Measurements from ENCODE around the gene MARVELD3.

DNA sequence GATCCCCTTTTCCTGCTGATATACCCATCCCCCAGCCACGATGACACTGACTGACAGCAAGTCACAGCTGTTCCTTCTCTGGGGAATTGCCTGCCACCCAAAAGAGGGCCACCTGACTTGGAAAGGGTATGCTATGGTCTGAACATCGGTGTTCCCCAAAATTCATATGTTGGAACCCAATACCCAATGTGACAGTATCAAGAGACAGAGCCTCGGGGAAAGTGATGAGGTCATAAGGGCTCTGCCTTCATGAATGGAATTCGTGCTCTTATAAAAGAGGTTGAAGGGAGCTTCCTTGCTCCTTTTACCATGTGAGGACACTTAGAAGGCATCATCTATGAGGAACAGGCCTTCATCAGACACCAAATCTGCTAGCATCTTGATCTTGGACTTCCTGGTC lies 7.6 kb upstream of the MARVELD3 start:
- TF ChIP-seq, protein P1, sequence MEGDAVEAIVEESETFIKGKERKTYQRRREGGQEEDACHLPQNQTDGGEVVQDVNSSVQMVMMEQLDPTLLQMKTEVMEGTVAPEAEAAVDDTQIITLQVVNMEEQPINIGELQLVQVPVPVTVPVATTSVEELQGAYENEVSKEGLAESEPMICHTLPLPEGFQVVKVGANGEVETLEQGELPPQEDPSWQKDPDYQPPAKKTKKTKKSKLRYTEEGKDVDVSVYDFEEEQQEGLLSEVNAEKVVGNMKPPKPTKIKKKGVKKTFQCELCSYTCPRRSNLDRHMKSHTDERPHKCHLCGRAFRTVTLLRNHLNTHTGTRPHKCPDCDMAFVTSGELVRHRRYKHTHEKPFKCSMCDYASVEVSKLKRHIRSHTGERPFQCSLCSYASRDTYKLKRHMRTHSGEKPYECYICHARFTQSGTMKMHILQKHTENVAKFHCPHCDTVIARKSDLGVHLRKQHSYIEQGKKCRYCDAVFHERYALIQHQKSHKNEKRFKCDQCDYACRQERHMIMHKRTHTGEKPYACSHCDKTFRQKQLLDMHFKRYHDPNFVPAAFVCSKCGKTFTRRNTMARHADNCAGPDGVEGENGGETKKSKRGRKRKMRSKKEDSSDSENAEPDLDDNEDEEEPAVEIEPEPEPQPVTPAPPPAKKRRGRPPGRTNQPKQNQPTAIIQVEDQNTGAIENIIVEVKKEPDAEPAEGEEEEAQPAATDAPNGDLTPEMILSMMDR (conservative IDR thresholded peaks at IDR 0.05), result no peak
- no peak for TF ChIP-seq EZH2 (IDR thresholded peaks at IDR 0.05; ENCODE audit: low read depth)
